ENCODE data around the gene SLC12A9.
"Not testable (repeated sequence)": the region's sequence is repeated elsewhere in the genome, so short reads cannot be mapped to it uniquely, and the experiment has no call there.

The SLC12A9 gene

DNA sequence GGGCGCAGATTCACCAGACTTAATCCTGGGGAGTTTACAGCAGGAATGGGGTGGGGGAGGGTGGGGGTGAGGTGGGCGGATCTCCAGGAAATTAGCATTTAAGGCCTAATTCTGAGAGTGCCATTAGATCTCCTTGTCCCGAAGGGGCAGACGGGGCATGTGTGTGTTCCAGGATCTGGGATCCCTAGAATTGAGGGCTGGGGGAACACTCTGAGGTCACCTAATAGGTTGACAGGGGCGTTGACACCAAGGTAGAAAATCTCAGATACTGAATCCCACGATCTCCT lies 15.8 kb upstream of the SLC12A9 start:
- H3K4me3 ChIP-seq (ENCODE audit: low read depth, low read length): peak overlapping the region; percentile 41
- TF ChIP-seq, protein P1, sequence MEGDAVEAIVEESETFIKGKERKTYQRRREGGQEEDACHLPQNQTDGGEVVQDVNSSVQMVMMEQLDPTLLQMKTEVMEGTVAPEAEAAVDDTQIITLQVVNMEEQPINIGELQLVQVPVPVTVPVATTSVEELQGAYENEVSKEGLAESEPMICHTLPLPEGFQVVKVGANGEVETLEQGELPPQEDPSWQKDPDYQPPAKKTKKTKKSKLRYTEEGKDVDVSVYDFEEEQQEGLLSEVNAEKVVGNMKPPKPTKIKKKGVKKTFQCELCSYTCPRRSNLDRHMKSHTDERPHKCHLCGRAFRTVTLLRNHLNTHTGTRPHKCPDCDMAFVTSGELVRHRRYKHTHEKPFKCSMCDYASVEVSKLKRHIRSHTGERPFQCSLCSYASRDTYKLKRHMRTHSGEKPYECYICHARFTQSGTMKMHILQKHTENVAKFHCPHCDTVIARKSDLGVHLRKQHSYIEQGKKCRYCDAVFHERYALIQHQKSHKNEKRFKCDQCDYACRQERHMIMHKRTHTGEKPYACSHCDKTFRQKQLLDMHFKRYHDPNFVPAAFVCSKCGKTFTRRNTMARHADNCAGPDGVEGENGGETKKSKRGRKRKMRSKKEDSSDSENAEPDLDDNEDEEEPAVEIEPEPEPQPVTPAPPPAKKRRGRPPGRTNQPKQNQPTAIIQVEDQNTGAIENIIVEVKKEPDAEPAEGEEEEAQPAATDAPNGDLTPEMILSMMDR (IDR thresholded peaks at IDR 0.05; ENCODE audit: borderline replicate concordance, insufficient read depth, low read depth, low read length): no peak

DNA sequence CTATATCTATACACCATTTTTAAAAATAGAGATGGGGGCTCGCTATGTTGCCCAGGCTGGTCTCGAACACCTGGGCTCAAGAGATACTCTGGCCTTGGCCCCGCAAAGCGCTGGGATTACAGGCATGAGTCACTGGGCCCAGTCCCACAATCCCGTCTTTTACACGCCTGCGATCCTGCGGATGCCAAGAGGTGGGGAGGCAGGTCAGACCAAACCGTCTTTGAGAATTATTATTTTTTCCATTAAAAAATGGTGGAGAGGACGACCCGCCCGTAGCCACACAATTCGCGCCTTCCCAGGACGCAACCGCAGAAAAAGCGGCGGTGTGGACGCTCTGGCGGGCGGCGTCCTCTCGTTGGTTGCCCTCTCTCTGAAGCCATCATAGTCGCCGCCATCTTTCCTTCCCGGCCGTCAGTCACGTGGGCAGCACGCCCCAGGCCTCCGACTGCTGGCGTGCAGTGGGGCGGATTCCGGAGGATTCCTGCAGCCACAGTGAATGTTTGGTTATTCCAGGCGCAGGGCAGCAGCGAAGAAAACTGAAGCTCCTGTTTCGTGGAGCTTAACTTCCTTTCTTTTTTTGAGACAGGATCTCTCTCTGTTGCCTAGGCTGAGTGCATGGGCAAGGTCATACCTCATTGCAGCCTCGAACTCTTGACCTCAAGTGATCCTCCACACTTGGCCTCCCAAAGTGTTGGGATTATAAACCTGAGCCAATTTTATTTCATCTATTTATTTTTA lies 15.2 kb upstream of the SLC12A9 start:
- TF ChIP-seq, protein P1 (IDR thresholded peaks at IDR 0.05; ENCODE audit: borderline replicate concordance, insufficient read depth, low read depth, low read length): no peak
- H3K4me3 ChIP-seq (ENCODE audit: low read depth, low read length): peak overlapping the region; percentile 41

DNA sequence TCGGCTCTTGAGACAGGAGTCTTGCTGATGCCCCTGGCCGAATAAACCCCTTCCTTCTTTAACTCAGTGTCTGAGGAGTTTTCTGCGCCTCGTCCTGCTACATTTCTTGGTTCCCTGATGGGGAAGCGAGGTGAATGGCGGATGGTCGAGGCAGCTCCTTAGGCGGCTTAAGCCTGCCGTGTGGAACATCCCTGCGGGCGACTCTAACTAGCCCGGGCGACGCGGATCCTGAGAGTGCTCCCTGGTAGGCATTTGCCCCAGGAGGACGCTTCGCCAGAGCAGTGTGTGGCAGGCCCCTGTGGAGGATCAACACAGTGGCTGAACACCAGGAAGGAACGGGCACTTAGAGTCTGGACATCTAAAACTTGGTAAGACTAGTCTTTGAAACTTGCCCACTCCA lies 13.2 kb upstream of the SLC12A9 start:
- TF ChIP-seq, protein P1 (IDR thresholded peaks at IDR 0.05; ENCODE audit: borderline replicate concordance, insufficient read depth, low read depth, low read length): no peak
- H3K4me3 ChIP-seq (ENCODE audit: low read depth, low read length): no peak overlapping the region

- TF ChIP-seq, protein P1 (IDR thresholded peaks at IDR 0.05; ENCODE audit: borderline replicate concordance, insufficient read depth, low read depth, low read length): no peak
- no peak overlapping the region for H3K4me3 ChIP-seq (ENCODE audit: low read depth, low read length)
Observed at GRCh38 chr7:100840470-100841100, 11.9 kb upstream of the SLC12A9 start.

DNA sequence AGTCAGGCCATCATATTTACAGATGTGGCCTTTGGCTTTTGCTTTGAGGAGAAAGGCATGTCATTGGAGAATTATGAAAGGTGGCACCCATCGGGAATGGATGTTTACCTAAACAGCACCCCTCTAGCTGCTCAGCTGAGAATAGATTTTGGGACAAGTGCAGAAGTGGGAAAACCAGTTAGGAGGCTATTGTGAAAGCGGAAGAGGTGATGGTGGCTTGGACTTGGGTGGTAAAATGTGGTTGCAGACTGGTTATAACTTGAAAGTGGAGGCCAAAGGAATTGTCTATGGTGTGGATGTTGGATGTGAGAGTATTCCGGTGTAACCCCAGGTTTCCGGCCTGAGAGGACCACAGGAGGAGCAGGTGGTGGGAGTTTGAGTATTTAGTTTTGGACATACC lies 5.2 kb upstream of the SLC12A9 start:
- TF ChIP-seq, protein P1 (IDR thresholded peaks at IDR 0.05; ENCODE audit: borderline replicate concordance, insufficient read depth, low read depth, low read length): no peak
- no peak overlapping the region for H3K4me3 ChIP-seq (ENCODE audit: low read depth, low read length)

DNA sequence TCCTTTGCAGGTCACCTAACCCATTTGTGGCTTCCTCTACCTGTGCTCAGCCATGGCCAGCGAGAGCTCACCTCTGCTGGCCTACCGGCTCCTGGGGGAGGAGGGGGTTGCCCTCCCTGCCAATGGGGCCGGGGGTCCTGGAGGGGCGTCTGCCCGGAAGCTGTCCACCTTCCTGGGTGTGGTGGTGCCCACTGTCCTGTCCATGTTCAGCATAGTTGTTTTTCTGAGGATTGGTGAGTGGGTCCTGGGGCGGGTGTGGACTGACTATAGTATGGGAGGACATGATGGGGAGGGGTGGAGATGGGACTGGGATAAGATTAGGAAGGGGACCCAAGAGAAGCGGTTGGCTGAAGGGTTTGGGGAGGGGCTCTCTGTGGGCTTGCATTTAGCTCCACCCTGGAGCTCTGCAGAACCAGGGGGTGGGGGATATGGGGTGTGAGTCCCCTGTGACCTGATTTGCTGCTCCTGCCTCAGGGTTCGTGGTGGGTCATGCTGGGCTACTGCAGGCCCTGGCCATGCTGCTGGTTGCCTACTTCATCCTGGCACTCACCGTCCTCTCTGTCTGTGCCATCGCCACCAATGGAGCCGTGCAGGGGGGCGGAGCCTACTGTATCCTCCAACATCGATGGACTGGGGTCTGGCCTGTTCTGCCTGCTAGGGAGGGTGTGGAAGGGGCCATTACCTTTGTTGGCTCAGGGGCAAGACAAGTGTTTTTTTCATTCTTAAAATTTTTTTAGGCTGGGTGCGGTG lies 1.8 kb downstream of the SLC12A9 start:
- TF ChIP-seq, protein P1 (IDR thresholded peaks at IDR 0.05; ENCODE audit: borderline replicate concordance, insufficient read depth, low read depth, low read length): no peak
- H3K4me3 ChIP-seq (ENCODE audit: low read depth, low read length): no peak overlapping the region

DNA sequence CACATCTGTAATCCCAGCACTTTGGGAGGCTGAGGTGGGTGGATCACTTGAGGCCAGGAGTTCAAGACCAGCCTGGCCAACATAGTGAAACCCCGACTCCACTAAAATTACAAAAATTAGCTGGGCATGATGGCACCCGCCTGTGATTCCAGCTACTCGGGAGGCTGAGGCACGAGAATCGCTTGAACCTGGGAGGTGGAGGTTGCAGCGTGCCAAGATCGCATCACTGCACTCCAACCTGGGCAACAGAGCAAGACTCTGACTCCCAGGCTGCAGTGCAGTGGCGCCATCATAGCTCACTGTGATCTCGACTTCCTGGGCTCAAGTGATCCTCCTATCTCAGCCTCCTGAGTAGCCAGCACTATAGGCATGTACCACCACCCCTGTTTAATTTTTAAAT lies 2.4 kb downstream of the SLC12A9 start:
- not testable (repeated sequence) for H3K4me3 ChIP-seq (ENCODE audit: low read depth, low read length)
